Mammary epithelial cell (primary cell): ENCODE data around the gene SLIT1.

Experiments used
- CTCF ChIP-seq, 2 donors: IDR thresholded peaks in 1 of 2; conservative IDR thresholded peaks in 1 of 2; 2 replicates each; pipeline ENCODE4 v1.5.1; 2011 to 2012; ENCODE audit warnings: inconsistent platforms in 2 of 2, low read length in 2 of 2, mild to moderate bottlenecking in 2 of 2, control low read depth in 1 of 2, low read depth in 1 of 2; ENCODE audit not compliant: insufficient read depth in 1 of 2; ENCODE audit errors: extremely low read depth in 1 of 2
- EZH2 ChIP-seq: IDR thresholded peaks from 2 replicates; pipeline ENCODE4 v1.6.1; 2012; ENCODE audit warnings: low read length, inconsistent platforms, borderline replicate concordance

- TF ChIP-seq CTCF (conservative IDR thresholded peaks at IDR 0.05 in 1 of 2, IDR thresholded peaks at IDR 0.05 in 1 of 2; ENCODE audit: extremely low read depth in 1 of 2, insufficient read depth in 1 of 2, low read depth in 1 of 2, low read length in 2 of 2): no peak
- no peak for TF ChIP-seq EZH2
Measured at GRCh38 chr10:97121041-97121440, 64.7 kb downstream of the SLIT1 start.
